Measurements from ENCODE around the gene CREB3L2.

GRCh38 chr7:138029126-138029525 lies 27.2 kb upstream of the CREB3L2 start:
- no peak for TF ChIP-seq CTCF (IDR thresholded peaks at IDR 0.05)
- TF ChIP-seq POLR2A (IDR thresholded peaks at IDR 0.05), result no peak
